DMS 273 (cell line): ENCODE results near the gene TGM6.

Source experiments
- DNase-seq: peaks from one replicate; lab custom pipeline; 2025; ENCODE audit not compliant: unreplicated experiment; lab: John Stamatoyannopoulos, UW

Gene TGM6

DNA sequence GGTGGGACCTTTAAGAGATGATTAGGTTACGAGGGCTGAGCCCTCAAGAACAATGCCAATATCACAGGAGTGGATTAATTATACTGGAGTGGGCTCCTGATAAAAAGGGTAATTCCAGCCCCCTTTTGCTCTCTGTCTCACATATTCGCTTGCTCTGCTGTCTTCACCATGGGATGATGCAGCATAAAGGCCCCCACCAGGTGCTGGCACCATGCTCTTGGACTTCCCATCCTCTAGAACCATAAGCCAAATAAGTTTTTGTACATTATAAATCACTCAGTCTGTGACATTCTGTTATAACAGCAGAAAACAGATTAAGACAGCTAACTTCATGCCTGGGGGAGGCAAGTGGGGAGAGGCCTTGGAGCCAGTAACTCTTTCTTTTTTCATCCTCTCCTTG, 99.7 kb downstream of the TGM6 start:
- no peak for DNase-seq
